Cardiac fibroblast (primary cell): Measurements from ENCODE around the gene PTPRD.
A peak's percentile ranks its signal among the peaks of the same experiment; 100 is the strongest.

Source experiments
- DNase-seq, 2 donors: peaks; one replicate each; pipeline versions ENCODE4 v3.0.0 to v3.0.0-alpha.2; 2010; ENCODE audit warnings: low read depth in 2 of 2
- H3K4me3 ChIP-seq, 2 donors: replicated peaks in 1 of 2; 1 replicate in 1 of 2; 2 replicates in 1 of 2; pipeline ENCODE4 v1.5.1; 2011; ENCODE audit warnings: low read depth in 2 of 2, low read length in 2 of 2, mild to moderate bottlenecking in 2 of 2, moderate library complexity in 1 of 2
- CTCF ChIP-seq: IDR thresholded peaks from one replicate; pipeline ENCODE4 v1.5.1; 2011; ENCODE audit warnings: low read depth, mild to moderate bottlenecking, low read length, inconsistent platforms

PTPRD gene

GRCh38 chr9:8366161-8366926 is 2246.5 kb downstream of the PTPRD start:
- peak; percentile 39 to 86 for DNase-seq
- no peak overlapping the region for H3K4me3 ChIP-seq
- no peak for TF ChIP-seq CTCF

GRCh38 chr9:8365466-8366160 is 2247.2 kb downstream of the PTPRD start:
- peak in 1 of 2 donors; percentile 2 for DNase-seq

GRCh38 chr9:8365029-8365428 is 2247.8 kb downstream of the PTPRD start:
- H3K4me3 ChIP-seq, result no peak overlapping the region
- no peak for TF ChIP-seq CTCF
- peak; percentile 67 to 86 for DNase-seq

More at GRCh38 chr9:8365466-8366160, 2247.2 kb downstream of the PTPRD start:
- TF ChIP-seq CTCF, result no peak
- no peak overlapping the region for H3K4me3 ChIP-seq

- H3K4me3 ChIP-seq, result no peak overlapping the region
- DNase-seq, result no peak
- no peak for TF ChIP-seq CTCF
Observed at GRCh38 chr9:8364026-8364752, 2248.6 kb downstream of the PTPRD start.

- no peak overlapping the region for H3K4me3 ChIP-seq
- TF ChIP-seq CTCF, result no peak
- DNase-seq, result no peak
Observed at GRCh38 chr9:8362250-8362649, 2250.6 kb downstream of the PTPRD start.

- H3K4me3 ChIP-seq, result no peak overlapping the region
- no peak for DNase-seq
Observed at GRCh38 chr9:8361364-8361763, 2251.4 kb downstream of the PTPRD start.

More at GRCh38 chr9:8361364-8361763, 2251.4 kb downstream of the PTPRD start:
- no peak for TF ChIP-seq CTCF
